Keratinocyte (primary cell): ENCODE results near the gene ZFP36.

Experiments used
- CTCF ChIP-seq, 3 experiments: IDR thresholded peaks in 1 of 3; conservative IDR thresholded peaks in 1 of 3; optimal IDR thresholded peaks in 1 of 3; 2 replicates in 2 of 3; 3 replicates in 1 of 3; pipeline versions ENCODE3 to v1.5.1; 2011; ENCODE audit warnings: low read length in 3 of 3, mild to moderate bottlenecking in 3 of 3, moderate library complexity in 2 of 3, control low read depth in 1 of 3, inconsistent platforms in 1 of 3; ENCODE audit not compliant: insufficient read depth in 2 of 3; ENCODE audit errors: extremely low read depth in 1 of 3
- EZH2 ChIP-seq: IDR thresholded peaks from one replicate; pipeline ENCODE4 v1.6.1; 2012; ENCODE audit warnings: inconsistent platforms, mild to moderate bottlenecking, low read length, moderate library complexity

DNA sequence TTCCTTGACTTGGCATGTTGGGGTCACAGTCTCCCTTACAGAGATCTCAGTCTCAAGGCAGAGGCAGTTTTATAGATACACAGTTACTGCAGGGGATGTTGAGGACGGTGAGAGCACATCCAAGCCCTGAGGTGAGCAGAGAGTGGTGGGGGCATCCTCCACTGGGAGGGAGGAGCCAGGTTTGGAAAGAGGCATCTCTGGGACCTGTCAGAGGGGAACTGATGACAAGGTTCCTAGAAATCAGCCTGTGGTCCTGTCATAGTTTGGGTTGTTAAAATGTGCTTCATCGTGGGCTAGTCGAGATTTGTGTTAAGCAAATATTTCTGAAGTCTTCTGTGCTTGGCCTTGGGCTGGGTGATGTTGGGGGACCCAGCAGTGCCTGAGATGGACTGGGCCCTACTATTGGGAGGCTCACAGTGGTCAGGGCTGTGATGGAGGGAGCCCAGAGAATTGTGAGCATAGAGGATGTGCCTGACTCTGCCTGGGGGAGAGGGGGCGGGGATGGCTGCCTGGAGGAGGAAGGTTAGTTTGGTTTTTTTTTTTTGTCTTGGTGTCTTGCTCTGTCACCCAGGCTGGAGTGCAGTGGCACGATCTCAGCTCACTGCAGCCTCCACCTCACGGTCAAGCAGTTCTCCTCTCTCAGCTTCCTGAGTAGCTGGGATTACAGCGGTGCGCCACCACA is 42.6 kb downstream of the ZFP36 start:
- TF ChIP-seq CTCF (optimal IDR thresholded peaks at IDR 0.05 in 1 of 3, IDR thresholded peaks at IDR 0.05 in 1 of 3, conservative IDR thresholded peaks at IDR 0.05 in 1 of 3; ENCODE audit: extremely low read depth in 1 of 3, insufficient read depth in 2 of 3, low read length in 3 of 3) (no peak), EZH2 (no peak)
